NCI-H1092 treated with DMSO at 0.1 percent for 48 hours (cell line): ENCODE data around the gene C14orf39.
A peak's percentile ranks its signal among the peaks of the same experiment; 100 is the strongest.
"Not testable (repeated sequence)": the region's sequence is repeated elsewhere in the genome, so short reads cannot be mapped to it uniquely, and the experiment has no call there.

Experiments used
- DNase-seq: peaks from one replicate; lab custom pipeline; 2025; lab: John Stamatoyannopoulos, UW

C14orf39 gene

DNA sequence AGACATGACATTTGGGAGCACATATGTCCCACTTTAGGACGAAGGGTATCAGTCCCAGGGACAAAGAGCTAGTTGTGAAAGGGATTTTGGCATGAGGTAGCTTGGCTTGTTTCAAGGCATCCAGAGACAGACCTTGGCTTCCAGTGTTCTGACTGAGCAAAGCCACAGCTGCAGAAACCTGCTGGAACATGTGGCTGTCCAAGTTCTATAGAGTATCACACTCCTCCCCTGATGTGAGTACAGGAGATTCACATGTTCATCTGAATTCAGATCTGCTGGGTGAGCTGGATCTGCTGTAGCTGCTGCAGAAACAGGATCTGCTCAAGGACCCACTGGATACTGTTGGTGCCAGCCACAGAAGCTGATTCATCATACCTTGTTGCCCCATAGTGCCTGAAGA, 10.1 kb upstream of the C14orf39 start:
- no peak for DNase-seq

DNA sequence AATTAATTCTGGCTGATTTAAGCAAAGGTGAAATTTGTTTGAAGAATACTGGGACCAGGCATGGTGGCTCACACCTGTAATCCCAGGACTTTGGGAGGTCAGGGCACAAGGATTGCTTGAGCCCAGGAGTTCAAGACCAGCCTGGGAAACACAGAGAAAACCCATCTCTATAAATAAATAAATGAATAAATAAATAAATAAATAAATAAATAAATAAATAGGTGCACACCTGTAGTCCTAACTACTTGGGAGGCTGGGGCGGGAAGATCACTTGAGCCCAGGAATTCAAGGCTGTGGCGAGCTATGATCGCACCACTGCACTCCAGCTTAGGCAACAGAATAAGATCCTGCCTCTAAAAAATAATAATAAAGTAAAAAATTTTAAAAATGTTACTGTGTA, 4.4 kb upstream of the C14orf39 start:
- DNase-seq: no peak

DNA sequence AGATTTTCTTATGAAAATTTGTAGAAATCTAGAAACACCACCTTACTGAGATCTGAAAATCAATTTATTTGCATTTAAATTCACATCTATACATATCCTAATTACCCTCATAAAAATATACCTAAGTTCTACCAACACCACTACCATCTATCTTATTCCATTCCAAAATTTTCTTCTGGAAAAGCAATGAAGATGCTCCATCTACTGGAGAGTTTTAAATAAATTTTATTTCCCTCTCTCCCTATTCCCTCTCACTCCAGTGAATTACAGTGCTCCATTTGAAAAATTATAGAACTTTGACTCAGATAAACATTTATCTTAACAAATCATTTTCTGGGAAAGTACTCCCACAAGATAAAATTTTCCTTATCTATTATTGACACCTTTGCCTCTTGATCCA, 2.3 kb upstream of the C14orf39 start:
- peak; percentile 42 for DNase-seq

DNA sequence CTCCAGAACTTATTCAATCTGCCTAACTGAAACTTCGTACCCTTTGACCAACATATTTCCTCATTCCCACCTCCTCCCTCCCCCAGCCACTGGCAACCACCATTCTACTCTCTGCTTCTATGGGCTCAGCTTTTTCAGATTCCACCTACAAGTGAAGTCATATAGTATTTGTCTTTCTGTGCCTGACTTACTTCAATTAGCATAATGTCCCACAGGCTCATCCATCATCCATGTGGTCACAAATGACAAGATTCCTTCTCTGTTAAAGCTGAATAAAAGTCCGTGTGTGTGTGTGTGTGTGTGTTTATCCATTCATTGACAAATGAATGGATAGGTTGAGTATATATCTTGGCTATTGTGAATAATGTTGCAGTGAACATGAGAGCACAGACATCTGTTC, 1.3 kb upstream of the C14orf39 start:
- no peak for DNase-seq

DNA sequence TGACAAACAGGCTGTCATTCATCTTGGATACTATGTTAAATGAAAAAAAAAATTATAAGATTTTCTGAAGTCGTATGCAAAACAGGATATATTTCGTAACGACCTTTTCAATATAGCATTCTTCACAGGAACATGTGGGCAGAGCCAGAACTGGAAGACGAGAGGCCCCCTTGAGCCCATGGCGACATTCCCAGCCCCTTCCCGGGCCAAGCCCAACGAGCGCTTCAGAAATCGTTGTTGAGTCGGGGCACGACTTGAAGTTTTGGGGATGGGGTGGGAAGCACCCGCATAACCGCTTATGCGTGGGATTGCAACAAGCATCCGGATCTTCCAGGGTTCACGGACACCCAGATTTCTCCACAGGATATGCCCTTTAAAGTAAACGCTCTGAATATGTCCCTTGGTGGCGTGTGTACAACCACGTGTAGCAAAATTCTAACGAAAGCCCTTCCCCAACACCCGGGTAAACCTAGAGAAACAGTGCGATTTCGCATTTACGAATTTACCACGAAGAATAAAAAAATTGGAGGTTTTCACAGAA, 736 bp downstream of the C14orf39 start:
- peak; percentile 73 for DNase-seq

DNA sequence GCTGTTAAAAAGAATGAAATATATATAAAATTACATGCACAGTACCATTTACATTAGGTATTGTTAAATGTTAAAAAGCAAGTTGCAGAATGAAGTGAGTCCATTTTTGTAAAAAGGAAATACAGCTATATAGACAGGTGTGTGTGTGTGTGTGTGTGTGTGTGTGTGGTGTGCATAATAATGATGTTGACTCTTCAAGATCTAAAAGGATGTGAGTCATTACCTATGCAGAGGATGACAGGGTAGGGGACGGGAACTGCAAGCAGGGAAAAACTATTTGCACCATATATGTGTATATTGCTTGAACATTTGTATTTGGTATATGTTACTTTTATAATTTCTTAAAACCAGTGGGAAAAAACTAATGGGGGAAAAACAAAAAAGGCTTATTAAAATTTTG, 3.1 kb downstream of the C14orf39 start:
- no peak for DNase-seq

DNA sequence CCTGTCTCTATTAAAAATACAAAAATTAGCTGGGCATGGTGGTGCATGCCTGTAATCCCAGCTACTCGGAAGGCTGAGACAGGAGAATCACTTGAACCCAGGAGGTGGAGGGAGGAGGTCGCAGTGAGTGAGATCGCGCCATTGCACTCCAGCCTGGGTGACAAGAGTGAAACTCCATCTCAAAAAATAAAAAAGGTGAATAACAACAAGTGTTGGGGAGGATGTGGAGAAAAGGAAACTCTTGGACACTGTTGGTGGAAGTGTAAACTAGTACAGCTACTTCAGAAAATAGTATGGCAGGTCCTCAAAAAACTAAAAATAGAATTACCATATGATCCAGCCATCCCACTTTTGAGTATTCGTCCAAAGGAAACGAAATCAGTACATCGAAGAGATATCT, 5.6 kb downstream of the C14orf39 start:
- not testable (repeated sequence) for DNase-seq

DNA sequence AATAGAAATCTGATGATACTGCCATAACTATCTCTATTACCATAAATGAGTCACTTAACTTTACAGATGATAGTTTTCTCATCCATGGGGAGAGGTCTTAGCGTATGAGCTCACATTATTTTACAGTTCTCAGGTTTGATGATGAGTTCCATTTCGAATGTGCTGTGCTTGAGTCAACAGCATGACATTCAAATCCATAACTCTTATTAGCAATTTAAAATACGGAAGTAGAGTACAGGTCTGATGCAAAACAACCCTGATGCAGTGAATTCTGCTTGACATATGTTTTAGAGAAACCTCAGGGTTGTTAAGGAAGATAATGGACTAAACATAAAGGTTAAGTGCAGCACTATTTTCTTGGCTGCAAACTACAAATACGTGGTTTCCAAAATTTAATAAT, 30.0 kb downstream of the C14orf39 start:
- DNase-seq: no peak

DNA sequence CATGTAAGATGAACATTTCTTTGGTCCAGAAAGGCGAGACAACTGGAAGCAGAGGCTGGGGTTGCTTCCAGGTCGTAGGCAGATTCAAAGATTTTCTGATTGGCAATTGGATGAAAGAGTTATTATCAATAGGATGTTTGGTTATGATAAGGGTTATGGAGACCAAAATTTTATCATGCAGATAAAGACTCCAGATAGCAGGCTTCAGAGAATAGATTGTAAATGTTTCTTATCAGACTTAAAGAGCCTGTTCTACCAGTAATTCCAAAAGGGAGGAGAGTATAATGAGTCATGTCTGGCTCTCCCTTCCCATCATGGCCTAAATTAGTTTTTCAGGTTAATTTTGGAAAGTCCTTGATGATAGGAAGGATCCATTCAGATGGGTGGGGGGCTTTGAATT, 55.6 kb downstream of the C14orf39 start:
- no peak for DNase-seq

DNA sequence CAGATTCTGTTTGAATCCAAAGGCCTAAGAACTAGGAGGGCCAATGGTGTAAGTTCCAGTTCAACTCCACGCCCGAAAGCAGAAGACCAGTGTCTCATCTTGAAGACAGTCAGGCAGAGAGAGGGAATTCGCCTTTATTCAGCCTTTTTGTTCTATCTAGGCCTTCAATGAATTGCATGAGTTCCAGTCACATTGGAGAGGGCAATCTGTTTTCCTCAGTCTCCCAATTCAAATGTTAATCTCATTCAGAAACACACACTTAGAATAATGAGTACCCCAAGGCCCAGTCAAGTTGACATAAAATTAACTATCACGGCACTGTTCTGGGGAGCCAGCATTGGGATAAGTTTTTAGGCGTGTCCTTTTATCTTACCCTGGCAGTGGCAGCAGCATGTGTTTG, 65.8 kb downstream of the C14orf39 start:
- DNase-seq: no peak

DNA sequence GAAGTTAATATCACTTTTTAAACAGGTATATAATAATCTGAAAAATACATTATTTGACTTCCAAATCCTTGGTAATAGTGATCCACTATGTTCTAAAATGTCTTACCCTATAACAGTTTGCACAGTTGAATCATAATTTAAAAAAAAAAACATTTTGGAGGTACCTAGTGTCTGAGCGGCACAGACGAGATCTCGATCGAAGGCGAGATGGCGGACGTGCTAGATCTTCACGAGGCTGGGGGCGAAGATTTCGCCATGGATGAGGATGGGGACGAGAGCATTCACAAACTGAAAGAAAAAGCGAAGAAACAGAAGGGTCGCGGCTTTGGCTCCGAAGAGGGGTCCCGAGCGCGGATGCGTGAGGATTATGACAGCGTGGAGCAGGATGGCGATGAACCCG, 88.3 kb downstream of the C14orf39 start:
- DNase-seq: not testable (repeated sequence)

DNA sequence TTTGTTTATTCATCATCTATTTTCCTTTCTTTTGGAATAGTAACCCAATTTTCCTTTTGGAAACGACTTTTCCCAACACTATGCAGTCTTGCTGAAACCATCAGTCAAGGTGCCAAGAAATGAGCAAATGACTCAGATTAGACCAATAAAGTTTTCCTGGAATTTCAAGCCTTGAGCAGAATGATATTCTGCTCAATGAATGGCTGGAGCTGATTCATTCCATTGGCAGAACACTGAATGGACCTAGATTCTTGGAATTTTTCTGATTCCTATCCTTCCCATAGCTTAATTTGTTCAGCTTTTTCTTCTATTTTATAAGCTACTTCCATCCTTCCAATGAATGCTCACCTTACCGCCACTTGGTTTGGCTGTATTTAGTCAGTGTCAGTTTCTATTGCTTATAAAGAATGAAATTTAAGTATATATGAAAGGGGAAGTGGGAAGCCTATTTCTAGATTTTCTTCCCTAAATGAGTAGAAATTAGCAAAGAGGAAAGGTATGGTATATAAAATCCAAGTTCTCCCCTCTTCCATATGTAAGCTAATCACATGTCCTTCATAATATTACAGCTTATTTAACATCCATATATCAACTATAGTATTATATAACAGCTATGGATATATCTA, 89.0 kb downstream of the C14orf39 start:
- no peak for DNase-seq
